HG03558 (cell line): ENCODE data around the gene SEC23B.
"Not testable (repeated sequence)": the region's sequence is repeated elsewhere in the genome, so short reads cannot be mapped to it uniquely, and the experiment has no call there.

Source experiments
- ATAC-seq: cut with Tn5 transposase; IDR thresholded peaks from one replicate; pipeline ENCODE4 v1.9.1; 2021; ENCODE audit warnings: moderate number of reproducible peaks; ENCODE audit not compliant: unreplicated experiment; ENCODE audit errors: extremely low read depth

The SEC23B gene

GRCh38 chr20:18507218-18508191 is at the start of gene SEC23B:
SEC23B (plus strand) TSS chr20:18507940; CDS start chr20:18510836, 2,896 bp downstream.
- peak; percentile 87 for ATAC-seq

- ATAC-seq, result no peak
These were observed 42.1 kb upstream of the SEC23B start for GRCh38 chr20:18465536-18466200.

GRCh38 chr20:18466574-18466893 is 41.2 kb upstream of the SEC23B start:
- ATAC-seq, result no peak

- peak; percentile 96 for ATAC-seq
These were observed 40.6 kb upstream of the SEC23B start, which contains the start of the genes DZANK1 and POLR3F for GRCh38 chr20:18466894-18467730. DZANK1 (minus strand) TSS chr20:18467030; CDS start chr20:18465358, 1,672 bp downstream. POLR3F (plus strand) TSS chr20:18467390; CDS start chr20:18467507, 117 bp downstream.

- ATAC-seq, result no peak
These were observed 30.5 kb upstream of the SEC23B start for GRCh38 chr20:18477218-18477617.

GRCh38 chr20:18477821-18478220 is 29.9 kb upstream of the SEC23B start:
- ATAC-seq, result no peak

- ATAC-seq, result no peak
These were observed 26.1 kb upstream of the SEC23B start for GRCh38 chr20:18481596-18481995.

GRCh38 chr20:18488301-18488700 is 19.4 kb upstream of the SEC23B start:
- no peak for ATAC-seq

GRCh38 chr20:18496042-18496441 is 11.7 kb upstream of the SEC23B start:
- no peak for ATAC-seq

GRCh38 chr20:18496740-18497592 is 10.8 kb upstream of the SEC23B start, which contains the start of gene RBBP9:
RBBP9 (minus strand) TSS chr20:18497225; CDS start chr20:18497167, 58 bp downstream.
- peak; percentile 91 for ATAC-seq

- no peak for ATAC-seq
These were observed 10.1 kb upstream of the SEC23B start for GRCh38 chr20:18497603-18498002.

GRCh38 chr20:18501672-18502071 is 6.1 kb upstream of the SEC23B start:
- ATAC-seq, result not testable (repeated sequence)

GRCh38 chr20:18504479-18505060 is 3.2 kb upstream of the SEC23B start:
- ATAC-seq, result no peak

- ATAC-seq, result no peak
These were observed 996 bp upstream of the SEC23B start for GRCh38 chr20:18506744-18507143.

GRCh38 chr20:18511571-18511970 is 3.8 kb downstream of the SEC23B start:
- ATAC-seq, result no peak

- no peak for ATAC-seq
These were observed 5.5 kb downstream of the SEC23B start for GRCh38 chr20:18513208-18513607.

GRCh38 chr20:18514127-18514526 is 6.4 kb downstream of the SEC23B start:
- no peak for ATAC-seq

- no peak for ATAC-seq
These were observed 8.2 kb downstream of the SEC23B start for GRCh38 chr20:18515973-18516372.

GRCh38 chr20:18522066-18522465 is 14.3 kb downstream of the SEC23B start:
- not testable (repeated sequence) for ATAC-seq
